BLaER1 (cell line): ENCODE results near the gene ARF6.

Experiments used
- H3K27ac ChIP-seq: shearing (Covaris generic); formaldehyde crosslinking; 2 replicates; pipeline ENCODE4 v1.8.1; 2022
- H3K27me3 ChIP-seq: shearing (Covaris generic); formaldehyde crosslinking; 2 replicates; pipeline ENCODE4 v1.8.1; 2022
- H3K36me3 ChIP-seq: shearing (Covaris generic); formaldehyde crosslinking; 2 replicates; pipeline ENCODE4 v1.8.1; 2022
- H3K4me1 ChIP-seq: shearing (Covaris generic); formaldehyde crosslinking; 2 replicates; pipeline ENCODE4 v1.8.1; 2022
- H3K4me2 ChIP-seq: shearing (Covaris generic); formaldehyde crosslinking; 2 replicates; pipeline ENCODE4 v1.8.1; 2022
- H3K4me3 ChIP-seq: shearing (Covaris generic); formaldehyde crosslinking; 2 replicates; pipeline ENCODE4 v1.8.1; 2022
- H3K9ac ChIP-seq: shearing (Covaris generic); formaldehyde crosslinking; 2 replicates; pipeline ENCODE4 v1.8.1; 2022
- H3K9me3 ChIP-seq: shearing (Covaris generic); formaldehyde crosslinking; 2 replicates; pipeline ENCODE4 v1.8.1; 2022
- H4K20me1 ChIP-seq: shearing (Covaris generic); formaldehyde crosslinking; 2 replicates; pipeline ENCODE4 v1.8.1; 2022
- Cebpa-rat ChIP-seq: shearing (Covaris generic); IDR thresholded peaks from 2 replicates; pipeline ENCODE4 v1.8.1; 2022

Gene ARF6

DNA sequence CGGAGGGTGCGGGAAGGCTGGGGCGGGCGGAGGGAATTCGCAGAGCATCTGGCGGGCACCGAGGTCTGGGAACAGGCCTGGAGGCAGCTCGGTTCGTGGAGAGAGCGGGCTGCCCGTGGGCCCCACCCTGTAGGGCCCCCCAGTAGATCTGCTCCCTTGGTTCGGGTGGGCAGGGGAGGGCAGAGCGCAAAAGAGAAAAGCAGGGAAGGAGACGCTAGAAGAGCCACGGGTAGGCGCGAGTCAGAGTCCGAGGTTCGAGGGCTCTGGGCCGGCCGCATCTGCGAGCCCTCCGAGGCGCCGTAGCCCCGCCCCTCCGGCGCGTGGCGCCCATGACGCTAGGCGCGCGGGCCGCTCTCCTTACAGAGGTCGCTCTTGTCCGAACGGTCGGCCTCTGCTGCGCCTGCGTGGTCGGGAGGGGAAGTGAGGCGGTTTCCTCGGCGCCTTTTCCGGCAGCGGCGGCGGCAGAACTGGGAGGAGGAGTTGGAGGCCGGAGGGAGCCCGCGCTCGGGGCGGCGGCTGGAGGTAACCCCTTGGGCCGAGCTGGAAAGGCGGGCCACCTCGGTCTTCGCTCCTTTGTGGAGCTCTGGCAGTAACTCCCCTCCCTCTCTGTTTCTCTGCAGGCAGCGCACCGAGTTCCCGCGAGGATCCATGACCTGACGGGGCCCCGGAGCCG lies at the start of gene ARF6:
TSS of gene ARF6 (plus strand) at position 447 of the 673 bp plus-strand sequence. CDS start 655 bp downstream, outside the sequence.
- peaks cover 22% of the 10 kb centered on the region; the same call in 1 of the 2 replicates for H3K36me3 ChIP-seq
- H3K4me1 ChIP-seq, result peaks cover 42% of the 10 kb centered on the region
- no peaks in the 10 kb centered on the region for H3K27me3 ChIP-seq
- H3K4me2 ChIP-seq, result peak within 1 kb of the TSS; percentile 92
- peak within 1 kb of the TSS; percentile 88 for H3K4me3 ChIP-seq
- no peaks in the 10 kb centered on the region for H3K9me3 ChIP-seq
- peak within 1 kb of the TSS; percentile 98 for H3K9ac ChIP-seq
- H4K20me1 ChIP-seq, result peaks cover 48% of the 10 kb centered on the region
- H3K27ac ChIP-seq, result peak within 1 kb of the TSS; percentile 99
- no peak for TF ChIP-seq Cebpa-rat

- Histone ChIP-seq H3K36me3 (peaks cover 68% of the 10 kb centered on the region), H3K27me3 (no peaks in the 10 kb centered on the region), H3K9ac (no peak overlapping the region), H4K20me1 (peaks cover 54% of the 10 kb centered on the region), H3K27ac (no peak overlapping the region), H3K4me2 (no peak overlapping the region), H3K9me3 (no peaks in the 10 kb centered on the region), H3K4me1 (peaks cover 13% of the 10 kb centered on the region), H3K4me3 (no peak overlapping the region)
- no peak for TF ChIP-seq Cebpa-rat
Observed at GRCh38 chr14:49849213-49849847, 43.6 kb upstream of the ARF6 start.

DNA sequence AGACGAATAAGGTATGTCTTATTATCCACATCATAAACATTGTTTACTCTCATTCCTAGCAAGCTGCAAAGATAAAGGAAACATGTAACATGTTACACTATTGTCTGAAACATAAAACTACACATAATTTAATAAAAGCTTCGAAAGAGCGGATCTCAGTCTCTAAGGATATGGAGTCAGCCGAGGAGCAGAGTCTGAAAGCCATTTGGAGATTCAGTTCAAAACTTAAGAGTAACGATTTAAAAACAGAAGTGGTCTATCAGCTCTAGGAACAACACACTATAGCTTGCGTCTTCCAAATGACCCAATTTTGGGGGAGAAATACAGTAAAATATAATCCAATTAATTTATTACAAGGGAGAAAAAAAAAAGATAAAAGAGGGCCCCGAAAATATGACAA lies 41.1 kb upstream of the ARF6 start:
- H3K4me2 ChIP-seq, result peak overlapping the region; percentile 78
- H3K4me1 ChIP-seq, result peaks cover 16% of the 10 kb centered on the region
- no peaks in the 10 kb centered on the region for H3K27me3 ChIP-seq
- H3K4me3 ChIP-seq, result peak overlapping the region; percentile 81
- peak overlapping the region; percentile 92 for H3K9ac ChIP-seq
- peak overlapping the region; percentile 89 for H3K27ac ChIP-seq
- H3K9me3 ChIP-seq, result no peaks in the 10 kb centered on the region
- H3K36me3 ChIP-seq, result peaks cover 43% of the 10 kb centered on the region
- no peak for TF ChIP-seq Cebpa-rat
- H4K20me1 ChIP-seq, result peaks cover 41% of the 10 kb centered on the region

DNA sequence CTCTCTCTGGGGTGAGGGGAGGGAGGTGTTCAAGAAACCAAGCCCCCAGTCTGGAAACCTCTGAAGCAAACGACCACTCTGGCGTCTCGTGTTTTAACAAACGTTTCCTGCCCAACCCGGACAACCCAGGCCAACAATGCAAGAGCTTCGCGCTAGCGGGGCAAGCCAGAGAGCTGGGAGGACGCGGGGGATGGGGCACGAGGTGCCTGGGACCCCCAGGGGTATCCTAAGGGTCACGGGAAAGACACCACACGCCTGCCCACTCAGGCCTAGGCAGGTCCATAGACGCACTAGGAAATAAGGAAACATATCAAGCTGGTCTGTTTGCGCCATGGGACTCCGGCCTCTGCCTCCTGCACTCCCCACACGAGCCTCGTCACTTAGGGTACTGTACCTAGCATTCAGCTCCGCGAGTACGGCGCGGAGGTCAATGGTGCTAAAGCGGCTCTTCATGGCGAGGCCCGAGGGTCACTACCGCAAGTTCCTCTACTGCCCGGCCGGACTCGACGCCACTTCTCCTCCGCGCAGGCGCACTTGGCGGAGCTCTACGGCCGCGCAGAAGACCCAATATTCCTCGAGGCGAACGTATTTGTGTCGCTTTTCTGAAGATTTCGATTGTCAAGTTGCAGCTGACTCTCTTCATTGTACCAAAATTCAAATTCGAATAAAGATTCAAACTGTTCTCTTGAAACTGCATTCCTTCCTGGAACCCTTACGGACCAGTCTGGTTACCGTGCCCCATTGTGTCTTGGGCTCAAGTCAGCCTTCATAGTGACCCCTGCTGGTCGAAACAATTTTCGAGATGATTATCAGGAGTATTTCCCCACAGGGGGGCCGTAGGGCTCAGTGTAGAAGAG lies 40.4 kb upstream of the ARF6 start, which contains the start of gene NEMF:
TSS of gene NEMF (minus strand) at position 488 of the 857 bp plus-strand sequence. CDS start at position 453, 35 bp downstream.
- H3K27ac ChIP-seq, result peak within 1 kb of the TSS; percentile 89
- H4K20me1 ChIP-seq, result peaks cover 34% of the 10 kb centered on the region; the same call in 1 of the 2 replicates
- H3K4me2 ChIP-seq, result peak within 1 kb of the TSS; percentile 78
- peak within 1 kb of the TSS; percentile 92 for H3K9ac ChIP-seq
- H3K4me3 ChIP-seq, result peak within 1 kb of the TSS; percentile 81
- TF ChIP-seq Cebpa-rat, result no peak
- no peaks in the 10 kb centered on the region for H3K27me3 ChIP-seq
- H3K36me3 ChIP-seq, result peaks cover 36% of the 10 kb centered on the region
- H3K9me3 ChIP-seq, result no peaks in the 10 kb centered on the region
- peaks cover 24% of the 10 kb centered on the region for H3K4me1 ChIP-seq

GRCh38 chr14:49853158-49853477 lies 39.8 kb upstream of the ARF6 start:
- Histone ChIP-seq H3K4me2 (peak overlapping the region; percentile 78), H3K9me3 (no peaks in the 10 kb centered on the region), H4K20me1 (peaks cover 30% of the 10 kb centered on the region; the same call in 1 of the 2 replicates), H3K27ac (peak overlapping the region; percentile 89), H3K27me3 (no peaks in the 10 kb centered on the region), H3K4me3 (peak overlapping the region; percentile 81), H3K4me1 (peaks cover 30% of the 10 kb centered on the region), H3K36me3 (peaks cover 30% of the 10 kb centered on the region), H3K9ac (peak overlapping the region; percentile 92)
- TF ChIP-seq Cebpa-rat, result no peak

GRCh38 chr14:49853572-49854375 lies 39.1 kb upstream of the ARF6 start:
- H3K4me3 ChIP-seq, result peak overlapping the region; percentile 81
- peaks cover 23% of the 10 kb centered on the region for H3K36me3 ChIP-seq
- no peaks in the 10 kb centered on the region; the same call in 1 of the 2 replicates for H3K9me3 ChIP-seq
- H3K27me3 ChIP-seq, result no peaks in the 10 kb centered on the region
- H3K27ac ChIP-seq, result no peak overlapping the region
- H3K9ac ChIP-seq, result no peak overlapping the region
- peaks cover 35% of the 10 kb centered on the region for H3K4me1 ChIP-seq
- no peak for TF ChIP-seq Cebpa-rat
- peak overlapping the region; percentile 78 for H3K4me2 ChIP-seq
- H4K20me1 ChIP-seq, result peaks cover 25% of the 10 kb centered on the region; the same call in 1 of the 2 replicates

DNA sequence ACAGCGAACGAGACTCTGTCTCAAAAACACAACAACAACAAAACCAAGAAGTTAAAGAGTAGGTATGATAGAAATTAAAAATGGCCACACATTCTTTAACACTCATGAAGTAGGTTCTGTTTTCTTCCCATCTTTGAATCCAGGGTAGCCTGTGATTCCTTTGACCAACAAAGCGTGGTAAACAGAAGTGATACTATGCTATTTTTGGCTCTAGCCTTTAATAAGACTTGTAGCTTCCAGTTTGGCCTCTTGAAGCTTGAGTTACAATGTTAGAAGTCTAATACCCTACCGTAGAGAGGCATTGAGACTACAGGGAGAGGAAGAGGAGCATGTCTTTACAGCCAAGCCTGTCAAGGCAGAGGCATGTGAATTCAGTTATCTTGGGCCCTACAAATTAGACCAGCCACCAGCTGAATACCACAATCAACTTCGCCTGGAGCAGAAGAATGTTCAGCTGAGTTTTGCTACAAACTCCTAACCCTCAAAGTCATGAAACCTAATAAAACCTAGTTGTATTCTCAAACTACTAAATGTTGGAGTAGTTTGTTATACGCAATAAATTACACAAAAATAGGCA lies 35.4 kb upstream of the ARF6 start:
- TF ChIP-seq Cebpa-rat, result no peak
- H3K27ac ChIP-seq, result peak overlapping the region; percentile 73
- H3K9me3 ChIP-seq, result no peaks in the 10 kb centered on the region; the same call in 1 of the 2 replicates
- peak overlapping the region; percentile 63 for H3K4me2 ChIP-seq
- no peak overlapping the region for H3K4me3 ChIP-seq
- no peaks in the 10 kb centered on the region for H3K36me3 ChIP-seq
- H3K27me3 ChIP-seq, result no peaks in the 10 kb centered on the region
- peak overlapping the region; percentile 60; the same call in 1 of the 2 replicates for H3K9ac ChIP-seq
- no peaks in the 10 kb centered on the region for H4K20me1 ChIP-seq
- H3K4me1 ChIP-seq, result peaks cover 34% of the 10 kb centered on the region

DNA sequence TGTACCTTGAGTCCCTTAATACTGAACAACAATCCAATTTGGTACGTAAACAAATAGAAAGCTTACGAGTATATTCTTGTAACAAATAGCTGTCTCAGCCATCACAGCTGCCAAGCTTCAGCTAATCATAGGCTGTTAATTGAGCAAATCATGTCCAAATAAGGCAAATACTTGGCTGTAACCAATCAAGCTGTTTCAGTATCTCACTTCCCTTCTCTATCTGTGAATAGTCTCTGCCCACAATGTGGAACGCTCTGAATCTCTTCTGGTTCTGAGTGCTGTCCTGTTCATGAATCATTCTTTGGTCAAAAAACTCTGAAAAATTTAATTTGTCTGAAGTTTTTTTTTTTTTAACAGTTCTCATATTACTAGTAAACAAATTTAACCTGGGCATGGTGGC lies 34.5 kb upstream of the ARF6 start:
- Histone ChIP-seq H3K36me3 (no peaks in the 10 kb centered on the region), H3K4me2 (peak overlapping the region; percentile 63; the same call in 1 of the 2 replicates), H3K27ac (peak overlapping the region; percentile 73; the same call in 1 of the 2 replicates), H3K4me1 (peaks cover 35% of the 10 kb centered on the region), H3K9ac (no peak overlapping the region), H3K4me3 (no peak overlapping the region), H4K20me1 (no peaks in the 10 kb centered on the region), H3K27me3 (no peaks in the 10 kb centered on the region), H3K9me3 (no peaks in the 10 kb centered on the region; the same call in 1 of the 2 replicates)
- no peak for TF ChIP-seq Cebpa-rat
